Uterus (tissue), 2 donors: ENCODE results near the gene E2F7.

ENCODE experiments used
- POLR2A ChIP-seq, 2 donors: fragments of 450-650 bp; IDR thresholded peaks; one replicate each; pipeline ENCODE4 v1.6.1; 2016; ENCODE audit warnings: antibody characterized with exemption in 2 of 2, mild to moderate bottlenecking in 1 of 2, moderate library complexity in 1 of 2
- TF ChIP-seq, protein P1 (sequence below), 4 experiments: fragments of 200-600 bp in 2 of 4; fragments of 450-650 bp in 2 of 4; sonication (generic) in 2 of 4; IDR thresholded peaks; one replicate each; pipeline ENCODE4 v1.5.1; 2016 to 2019; ENCODE audit warnings: antibody characterized with exemption in 4 of 4, mild to moderate bottlenecking in 2 of 4, moderate library complexity in 1 of 4

DNA sequence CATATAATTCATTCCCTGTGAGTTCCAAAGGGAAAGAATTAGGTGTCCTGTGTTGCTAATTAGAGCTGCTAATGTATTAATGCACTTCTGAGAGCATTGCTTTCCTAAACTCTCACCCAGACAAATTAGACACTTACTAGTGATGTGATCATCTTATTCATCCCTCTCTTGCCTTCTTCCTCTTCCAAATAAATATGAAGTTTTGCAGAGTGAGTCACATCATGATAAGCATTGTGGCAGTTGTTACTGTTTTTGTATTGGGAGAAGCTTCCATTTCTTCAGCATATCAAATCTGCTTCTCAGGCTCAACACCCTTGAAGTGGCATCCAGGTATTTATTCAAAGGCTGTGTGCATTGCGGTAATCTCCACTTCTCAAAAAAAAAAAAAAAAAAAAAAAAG is 37.3 kb upstream of the E2F7 start:
- TF ChIP-seq, protein P1, sequence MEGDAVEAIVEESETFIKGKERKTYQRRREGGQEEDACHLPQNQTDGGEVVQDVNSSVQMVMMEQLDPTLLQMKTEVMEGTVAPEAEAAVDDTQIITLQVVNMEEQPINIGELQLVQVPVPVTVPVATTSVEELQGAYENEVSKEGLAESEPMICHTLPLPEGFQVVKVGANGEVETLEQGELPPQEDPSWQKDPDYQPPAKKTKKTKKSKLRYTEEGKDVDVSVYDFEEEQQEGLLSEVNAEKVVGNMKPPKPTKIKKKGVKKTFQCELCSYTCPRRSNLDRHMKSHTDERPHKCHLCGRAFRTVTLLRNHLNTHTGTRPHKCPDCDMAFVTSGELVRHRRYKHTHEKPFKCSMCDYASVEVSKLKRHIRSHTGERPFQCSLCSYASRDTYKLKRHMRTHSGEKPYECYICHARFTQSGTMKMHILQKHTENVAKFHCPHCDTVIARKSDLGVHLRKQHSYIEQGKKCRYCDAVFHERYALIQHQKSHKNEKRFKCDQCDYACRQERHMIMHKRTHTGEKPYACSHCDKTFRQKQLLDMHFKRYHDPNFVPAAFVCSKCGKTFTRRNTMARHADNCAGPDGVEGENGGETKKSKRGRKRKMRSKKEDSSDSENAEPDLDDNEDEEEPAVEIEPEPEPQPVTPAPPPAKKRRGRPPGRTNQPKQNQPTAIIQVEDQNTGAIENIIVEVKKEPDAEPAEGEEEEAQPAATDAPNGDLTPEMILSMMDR (IDR thresholded peaks at IDR 0.05): no peak
- TF ChIP-seq POLR2A (IDR thresholded peaks at IDR 0.05): no peak
